HG02970 (cell line): ENCODE measurements around the gene CHAF1A.
A peak's percentile ranks its signal among the peaks of the same experiment; 100 is the strongest.

ENCODE experiments used
- ATAC-seq: cut with Tn5 transposase; IDR thresholded peaks from one replicate; pipeline ENCODE4 v1.9.1; 2021; ENCODE audit warnings: mild to moderate bottlenecking, moderate library complexity, moderate number of reproducible peaks; ENCODE audit not compliant: unreplicated experiment, low FRiP score

CHAF1A gene

GRCh38 chr19:4449639-4450028 is 47.2 kb downstream of the CHAF1A start:
- ATAC-seq: no peak

DNA sequence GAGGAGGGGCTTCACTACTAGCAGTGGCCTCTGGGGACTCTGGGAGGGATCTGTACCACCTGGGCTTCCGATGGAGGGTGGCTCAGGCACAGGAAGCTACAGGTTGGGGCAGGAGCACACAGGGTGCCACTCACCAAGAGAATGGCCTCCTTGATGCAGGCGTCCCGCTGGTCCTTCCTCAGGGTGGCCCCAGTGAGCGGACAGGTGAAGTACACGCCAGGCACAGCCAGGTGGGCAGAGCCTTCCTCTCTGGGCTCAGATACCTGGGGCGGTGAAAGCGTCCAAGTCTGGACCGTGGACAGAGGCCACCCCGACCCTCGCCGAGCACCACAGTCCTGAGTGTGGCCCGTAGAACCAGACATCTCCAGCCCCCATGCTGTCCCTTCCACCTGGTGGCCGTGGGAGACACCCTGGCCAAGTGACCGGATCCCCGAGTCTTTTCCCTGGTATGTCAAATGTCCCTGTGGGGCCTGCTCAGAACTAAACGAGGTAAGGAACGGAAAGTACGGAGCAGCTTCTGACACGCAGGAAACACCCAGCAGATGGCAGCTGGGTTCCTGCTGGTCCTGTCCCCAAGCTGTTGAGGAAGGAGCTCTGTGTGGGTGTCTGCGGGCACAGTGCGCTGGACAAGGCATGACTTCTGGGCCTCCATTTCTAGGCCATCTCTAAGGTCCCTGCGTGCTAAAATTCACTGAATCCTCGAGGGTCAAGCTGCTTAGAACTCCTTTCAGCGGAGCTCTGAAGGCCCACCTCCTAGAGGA is 50.0 kb downstream of the CHAF1A start:
- ATAC-seq: no peak

- no peak for ATAC-seq
Observed at GRCh38 chr19:4453232-4454179, 51.1 kb downstream of the CHAF1A start.

DNA sequence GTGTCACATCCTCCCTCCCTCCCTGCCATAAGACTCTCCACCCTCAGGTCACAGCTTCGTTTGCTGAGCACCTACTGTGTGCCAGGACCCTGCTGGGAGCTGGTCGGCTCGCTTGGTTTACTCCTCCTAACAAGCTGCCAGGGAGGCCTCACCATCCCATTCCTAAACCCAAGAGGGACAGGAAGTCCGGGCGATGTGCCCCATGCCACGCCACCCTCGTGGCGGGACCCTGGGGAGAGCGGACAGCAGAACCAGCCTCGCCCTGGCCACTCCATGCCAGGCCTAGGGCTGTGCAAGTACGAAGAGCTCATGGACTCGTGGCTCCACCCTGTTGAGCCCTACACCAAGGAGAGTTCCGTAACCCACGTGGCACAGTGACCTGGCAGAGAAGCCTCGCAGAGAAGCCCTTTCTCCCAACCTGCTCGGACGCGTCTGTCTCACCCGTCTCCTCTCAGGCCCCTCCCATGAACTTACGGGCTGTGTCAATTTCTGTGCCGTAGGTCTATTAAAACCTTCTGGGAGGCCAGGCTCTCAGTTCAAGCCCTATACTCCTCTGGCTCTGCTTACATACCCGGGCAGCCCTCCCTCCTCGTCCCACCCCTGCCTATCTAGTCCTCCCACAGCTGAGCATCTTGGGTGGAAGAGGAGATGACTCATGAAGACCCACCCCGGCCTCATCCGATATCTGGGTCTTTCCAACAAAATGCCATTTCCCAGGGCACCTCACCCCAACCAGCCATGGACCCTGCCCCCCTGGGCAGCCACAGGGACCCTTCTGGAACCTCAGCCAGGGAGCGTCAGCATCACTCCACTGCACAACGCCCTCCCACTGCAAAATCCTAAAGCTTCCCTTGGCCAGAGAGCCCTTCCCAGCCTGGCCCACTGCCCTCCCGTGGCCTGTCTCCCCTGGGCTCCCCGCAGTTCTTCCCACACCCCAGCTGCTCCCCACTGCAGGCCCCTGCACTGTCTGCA is 52.6 kb downstream of the CHAF1A start:
- no peak for ATAC-seq

DNA sequence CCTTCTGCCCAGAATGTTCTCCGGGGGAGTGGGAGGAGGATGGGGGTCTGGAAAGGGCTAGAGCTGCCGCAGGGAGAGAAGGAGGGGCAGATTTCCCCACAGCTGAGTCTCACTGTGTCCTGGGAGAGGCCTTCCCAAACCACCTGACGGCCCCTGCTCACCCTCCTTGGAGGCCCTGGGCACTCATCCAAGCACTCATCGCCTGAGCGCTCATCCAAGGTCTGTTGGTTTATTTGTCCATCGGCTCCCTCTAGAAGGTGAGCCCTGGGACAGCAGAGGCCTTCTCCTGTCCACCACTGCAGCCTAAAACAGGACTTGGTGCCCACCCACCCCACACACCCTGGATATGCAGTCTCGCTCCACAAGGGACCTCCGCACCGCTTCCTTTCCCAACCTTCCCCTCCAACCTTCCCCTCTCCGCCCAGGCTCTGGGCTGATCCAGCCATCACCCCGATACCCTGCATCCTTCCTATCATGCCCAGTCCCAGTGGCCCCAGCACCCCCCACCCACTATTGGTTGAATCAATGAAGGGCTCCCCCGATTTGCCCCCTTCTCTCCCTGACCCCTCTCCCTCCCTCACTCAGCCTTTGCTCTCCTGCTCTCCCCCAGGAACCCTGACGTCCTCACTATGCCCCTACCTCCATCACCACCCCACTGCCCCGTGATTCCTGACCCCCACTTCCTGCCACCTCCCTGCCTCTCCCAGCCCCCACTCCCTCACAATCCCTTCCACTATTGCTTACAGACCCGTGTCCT is 53.5 kb downstream of the CHAF1A start:
- ATAC-seq: no peak

GRCh38 chr19:4456476-4456842 is 54.0 kb downstream of the CHAF1A start:
- ATAC-seq: no peak

- ATAC-seq: peak; percentile 1
Observed at GRCh38 chr19:4456843-4457653, 54.6 kb downstream of the CHAF1A start.

DNA sequence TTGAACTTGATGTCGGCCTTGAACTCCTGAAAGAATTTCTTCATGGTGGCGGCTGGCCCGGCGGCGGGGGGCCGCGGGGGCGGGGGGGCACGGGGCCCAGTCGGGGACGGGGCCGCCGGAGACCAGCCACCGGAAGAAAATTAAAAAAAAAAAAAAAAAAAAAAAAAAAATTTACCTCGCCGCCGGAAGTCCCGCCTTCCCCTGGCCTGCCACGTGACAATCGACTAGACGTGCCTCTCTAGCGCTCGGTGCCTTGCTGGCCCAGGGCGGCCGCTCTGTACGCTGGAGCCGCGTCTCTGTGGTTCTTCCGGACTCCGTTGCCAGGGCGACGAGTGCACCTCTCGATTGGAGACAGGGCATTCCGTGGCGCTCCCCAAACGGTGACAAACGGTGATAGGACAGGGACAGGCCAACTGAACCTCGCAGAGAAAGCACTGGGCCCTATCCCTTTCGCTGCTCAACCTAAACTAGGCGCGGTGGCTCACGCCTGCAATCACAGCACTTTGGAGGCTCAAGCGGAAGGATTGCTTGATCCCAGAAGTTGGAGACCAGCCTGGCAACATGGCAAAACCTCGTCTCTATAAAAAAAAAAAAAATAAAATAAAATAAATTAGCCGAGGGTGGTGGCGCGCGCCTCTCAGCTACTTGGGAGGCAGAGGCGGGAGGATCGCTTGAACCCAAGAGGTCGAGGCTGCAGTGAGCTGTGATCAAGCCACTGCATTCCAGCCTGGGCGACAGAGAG is 55.4 kb downstream of the CHAF1A start, which contains the start of gene UBXN6:
UBXN6 (minus strand) TSS at position 141 of the 742 bp plus-strand sequence; CDS start at position 44, 97 bp downstream.
- peak; percentile 93 for ATAC-seq

DNA sequence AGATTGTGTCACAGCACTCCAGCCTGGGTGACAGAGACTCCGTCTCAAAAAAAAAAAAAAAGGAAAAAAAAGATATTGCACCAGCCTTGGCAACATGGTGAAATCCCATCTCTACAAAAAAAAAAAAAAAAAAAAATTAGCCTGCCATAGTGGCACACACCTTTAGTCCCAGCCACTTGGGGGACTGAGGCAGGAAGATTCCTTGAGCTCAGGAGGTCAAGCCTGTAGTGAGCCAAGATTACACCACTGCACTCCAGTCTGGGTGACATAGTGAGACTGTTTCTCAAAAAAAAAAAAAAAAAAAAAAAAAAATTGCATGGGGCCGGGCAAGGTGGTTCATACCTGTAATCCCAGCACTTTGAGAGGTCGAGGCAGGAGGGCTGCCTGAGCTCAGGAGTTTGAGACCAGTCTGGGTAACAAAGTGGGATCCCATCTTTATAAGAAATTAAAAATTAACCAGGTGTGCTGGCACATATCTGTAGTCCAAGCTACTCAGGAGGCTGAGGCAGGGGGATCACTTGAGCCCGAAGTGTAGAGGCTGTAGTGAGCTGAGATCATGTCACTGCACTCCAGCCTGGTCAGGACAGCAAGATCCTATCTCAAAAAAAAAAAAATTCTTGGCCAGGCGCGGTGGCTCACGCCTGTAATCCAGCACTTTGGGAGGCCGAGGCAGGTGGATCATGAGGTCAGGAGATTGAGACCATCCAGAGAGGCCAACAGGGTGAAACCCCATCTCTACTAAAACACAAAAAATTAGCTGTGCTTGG is 62.6 kb downstream of the CHAF1A start:
- ATAC-seq: no peak

GRCh38 chr19:4467835-4468234 is 65.4 kb downstream of the CHAF1A start:
- no peak for ATAC-seq

- peak; percentile 79 for ATAC-seq
Observed at GRCh38 chr19:4471403-4472173, 69.1 kb downstream of the CHAF1A start.

GRCh38 chr19:4472174-4472974 is 69.9 kb downstream of the CHAF1A start, which contains the start of gene HDGFL2:
Gene HDGFL2, plus strand, starts transcription at chr19:4472297. Its CDS starts 54 bp downstream, at chr19:4472351.
- no peak for ATAC-seq

DNA sequence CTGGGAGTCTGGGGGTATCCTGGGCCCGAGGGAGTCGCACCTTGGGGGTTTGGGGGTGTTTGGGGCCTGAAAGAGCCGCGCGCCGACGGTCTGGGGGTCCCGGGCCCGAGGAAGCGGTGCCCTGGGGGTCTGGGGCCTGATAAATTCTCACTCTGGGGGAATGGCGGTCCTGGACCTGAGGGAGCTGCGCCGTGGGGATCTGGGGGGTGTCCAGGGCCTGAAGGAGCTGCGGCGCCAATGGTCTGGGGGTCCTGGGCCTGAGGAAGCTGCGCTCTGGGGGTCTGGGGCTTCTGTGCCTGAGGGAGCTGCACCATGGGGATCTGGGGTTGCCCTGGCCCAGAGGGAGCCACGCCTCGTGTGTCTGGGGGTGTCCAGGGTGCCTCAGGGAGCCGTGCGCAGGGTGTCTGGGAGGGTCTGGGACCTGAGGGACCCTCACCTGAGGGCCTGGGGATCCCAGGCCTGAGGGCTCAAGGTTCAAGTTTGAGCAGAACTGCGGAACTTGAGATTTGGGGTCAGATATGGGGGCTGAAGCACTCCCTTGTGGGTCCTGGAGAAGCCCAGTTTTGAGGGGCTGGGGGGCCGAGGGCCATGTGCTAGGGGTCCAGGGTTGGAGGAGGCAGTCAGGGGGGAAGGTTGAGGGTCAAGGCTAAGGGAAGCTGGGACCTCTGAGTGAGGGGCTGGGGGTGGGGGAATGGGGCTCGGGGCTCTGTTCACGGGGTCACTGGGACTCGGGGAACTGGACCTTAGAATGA is 70.7 kb downstream of the CHAF1A start:
- no peak for ATAC-seq

- ATAC-seq: no peak
Observed at GRCh38 chr19:4473763-4474513, 71.5 kb downstream of the CHAF1A start.
